Gastroesophageal sphincter (tissue), 3 donors: ENCODE data around the gene SPG21.

Source experiments
- CTCF ChIP-seq, 4 experiments: fragments of 200-600 bp in 2 of 4; fragments of 450-650 bp in 2 of 4; sonication (generic) in 1 of 4; IDR thresholded peaks; one replicate each; pipeline ENCODE4 v1.5.1; 2017 to 2019; ENCODE audit warnings: antibody characterized with exemption in 4 of 4, mild to moderate bottlenecking in 2 of 4, moderate library complexity in 2 of 4
- POLR2A ChIP-seq, 2 donors: fragments of 450-650 bp; IDR thresholded peaks; one replicate each; pipeline ENCODE4 v1.6.1; 2017; ENCODE audit warnings: antibody characterized with exemption in 2 of 2, mild to moderate bottlenecking in 2 of 2, moderate library complexity in 1 of 2

- TF ChIP-seq CTCF (IDR thresholded peaks at IDR 0.05) (no peak), POLR2A (IDR thresholded peaks at IDR 0.05) (no peak)
Observed at GRCh38 chr15:64991536-64992135, 1.9 kb upstream of the SPG21 start.
